Activated T-cell treated with anti-CD3 and anti-CD28 coated beads, Interleukin-2, amount 50 U/mL, for 24 hours (primary cell): ENCODE measurements around the gene NOP14.
"Not testable (repeated sequence)": the region's sequence is repeated elsewhere in the genome, so short reads cannot be mapped to it uniquely, and the experiment has no call there.

ENCODE experiments used
- DNase-seq: peaks from one replicate; pipeline ENCODE4 v3.0.0-alpha.2; 2020
- H3K27ac Mint-ChIP-seq: 2 replicates; pipeline ENCODE4 v1.8.0; 2020; ENCODE audit warnings: mild to moderate bottlenecking, mixed read lengths
- H3K27me3 Mint-ChIP-seq: 2 replicates; pipeline ENCODE4 v1.8.0; 2020; ENCODE audit warnings: mixed read lengths
- H3K36me3 Mint-ChIP-seq: 2 replicates; pipeline ENCODE4 v1.8.0; 2020; ENCODE audit warnings: low read depth, mixed read lengths
- H3K4me1 Mint-ChIP-seq: 2 replicates; pipeline ENCODE4 v1.8.0; 2020; ENCODE audit warnings: low read depth, mixed read lengths
- H3K4me3 Mint-ChIP-seq: 2 replicates; pipeline ENCODE4 v1.8.0; 2020; ENCODE audit warnings: mild to moderate bottlenecking, moderate library complexity, mixed read lengths
- H3K9me3 Mint-ChIP-seq: 2 replicates; pipeline ENCODE4 v1.8.0; 2020; ENCODE audit warnings: mixed read lengths

NOP14 gene

DNA sequence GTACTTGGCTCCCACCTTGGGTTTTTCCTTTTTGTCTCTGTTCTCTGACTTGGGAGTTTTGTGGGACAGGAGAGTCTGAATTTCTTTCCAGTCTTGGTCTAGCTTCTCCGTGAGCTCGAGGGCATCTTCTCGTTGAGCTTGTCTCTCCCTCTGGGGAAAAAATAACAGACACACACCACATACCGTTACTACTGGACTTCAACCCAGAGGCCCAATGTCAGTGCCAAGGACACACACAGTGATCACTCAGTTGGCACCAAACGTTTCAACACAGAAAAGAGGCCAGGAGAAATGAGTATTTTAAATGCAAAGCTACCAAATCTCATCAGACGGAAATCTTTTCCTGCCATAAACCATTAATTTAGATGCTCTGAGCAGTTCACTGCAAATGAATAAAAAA is 9.7 kb downstream of the NOP14 start:
- Mint-ChIP-seq H3K4me3 (peak overlapping the region; percentile 75), H3K27me3 (no peaks in the 10 kb centered on the region), H3K27ac (peak overlapping the region; percentile 96), H3K4me1 (peaks cover 66% of the 10 kb centered on the region), H3K9me3 (no peaks in the 10 kb centered on the region), H3K36me3 (peaks cover 96% of the 10 kb centered on the region)
- no peak for DNase-seq

DNA sequence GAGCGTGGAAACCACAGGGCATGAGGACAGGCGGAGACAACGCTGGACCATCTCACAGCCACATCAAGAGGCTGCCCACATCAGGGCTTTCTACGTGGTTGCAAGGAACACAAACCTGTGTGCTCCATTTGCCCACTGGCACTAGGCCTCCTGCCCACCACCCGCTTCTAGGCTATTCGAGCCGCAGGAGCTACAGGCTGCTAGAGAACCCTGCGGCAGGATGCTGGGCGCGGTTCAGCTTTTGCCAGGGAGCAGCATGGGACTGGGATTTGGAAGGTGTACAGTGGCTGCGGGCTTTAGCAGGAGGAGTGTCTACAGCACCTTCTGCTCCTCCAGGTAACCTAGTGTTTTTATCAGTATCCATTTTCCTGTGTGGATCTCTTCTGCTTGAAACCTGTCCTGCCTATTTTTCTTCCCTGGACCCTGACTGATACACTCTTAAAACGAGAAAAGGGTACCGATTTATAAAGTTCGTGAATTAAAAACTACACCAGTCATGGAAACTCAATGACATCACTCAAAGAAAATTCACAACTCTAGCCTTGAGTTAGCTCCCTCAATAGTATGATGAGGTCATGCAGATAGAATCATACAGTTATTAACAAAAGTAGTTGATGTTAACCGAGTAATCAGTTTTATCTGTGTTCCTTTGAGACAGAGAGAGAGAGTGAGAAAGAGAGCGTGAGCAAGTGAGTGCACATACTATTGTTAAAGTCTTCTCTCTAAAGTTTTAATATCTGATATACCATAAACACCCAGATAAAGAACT is 12.8 kb downstream of the NOP14 start:
- Mint-ChIP-seq H3K4me1 (peaks cover 41% of the 10 kb centered on the region), H3K4me3 (no peak overlapping the region), H3K27ac (peak overlapping the region; percentile 89), H3K9me3 (no peaks in the 10 kb centered on the region), H3K36me3 (peaks cover 95% of the 10 kb centered on the region), H3K27me3 (no peaks in the 10 kb centered on the region)
- peak; percentile 20 for DNase-seq

DNA sequence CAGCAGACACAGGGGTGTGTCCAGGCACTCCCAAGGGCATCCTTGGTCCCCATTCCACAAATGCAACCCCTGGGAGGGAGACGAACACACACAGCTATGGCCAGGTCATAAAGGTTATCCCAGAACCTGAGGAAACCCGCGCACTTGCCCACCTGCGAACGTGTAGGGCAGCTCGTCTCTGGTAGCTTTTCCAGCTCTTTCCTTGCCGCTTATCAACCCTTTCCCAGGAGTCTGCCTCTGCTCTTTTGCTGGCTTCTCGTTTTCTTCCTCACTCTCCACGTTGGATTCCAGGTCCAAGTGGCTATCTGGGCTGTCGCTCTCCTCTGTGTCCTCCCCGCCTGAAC is 13.5 kb downstream of the NOP14 start:
- no peaks in the 10 kb centered on the region for H3K27me3 Mint-ChIP-seq

DNA sequence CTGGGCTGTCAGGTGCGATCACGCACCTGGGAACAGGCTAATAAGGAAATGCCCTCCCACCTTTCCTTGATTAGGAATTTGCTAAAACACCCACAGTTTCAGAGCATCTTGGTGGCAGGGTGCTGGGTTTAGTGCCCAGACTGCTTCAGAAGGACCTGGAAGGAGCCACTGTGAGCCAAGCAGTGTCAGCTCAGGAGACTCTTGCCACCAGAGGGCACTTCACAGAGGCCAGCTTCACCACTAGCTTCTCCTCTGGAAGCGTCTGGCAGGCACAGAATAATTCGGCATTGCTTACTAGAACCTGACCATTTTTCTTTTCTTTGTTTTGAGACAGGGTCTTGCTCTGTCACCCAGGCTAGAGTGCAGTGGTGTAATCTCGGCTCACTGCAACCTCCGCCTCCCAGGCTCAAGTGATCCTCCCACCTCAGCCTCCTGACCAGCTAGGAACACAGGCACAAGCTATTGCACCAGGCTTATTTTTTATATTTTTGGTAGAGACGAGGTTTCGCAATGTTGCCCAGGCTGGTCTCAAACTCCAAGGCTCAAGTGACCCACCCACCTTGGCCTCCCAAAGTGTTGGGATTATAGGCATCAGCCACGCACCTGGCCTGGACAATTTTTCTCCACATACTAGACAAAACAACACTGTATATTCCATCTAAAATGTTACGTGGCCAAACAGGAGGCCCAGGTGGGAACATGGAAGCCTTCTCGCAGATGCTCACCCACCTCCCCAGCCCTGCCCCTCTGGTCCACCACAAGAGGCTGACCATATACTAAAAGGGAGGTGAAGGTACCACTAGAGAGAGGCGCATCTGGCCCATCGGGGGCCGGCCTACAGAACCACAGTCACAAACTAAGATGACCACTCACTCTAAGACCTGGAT is 14.1 kb downstream of the NOP14 start:
- peaks cover 98% of the 10 kb centered on the region for H3K36me3 Mint-ChIP-seq
- H3K4me1 Mint-ChIP-seq = peaks cover 42% of the 10 kb centered on the region
- peak overlapping the region; percentile 89 for H3K27ac Mint-ChIP-seq
- DNase-seq = no peak
- no peaks in the 10 kb centered on the region for H3K9me3 Mint-ChIP-seq
- H3K4me3 Mint-ChIP-seq = no peak overlapping the region
- H3K27me3 Mint-ChIP-seq = no peaks in the 10 kb centered on the region

More for the DNA sequence above, 13.5 kb downstream of the NOP14 start:
- no peak for DNase-seq
- Mint-ChIP-seq H3K4me3 (no peak overlapping the region), H3K36me3 (peaks cover 98% of the 10 kb centered on the region), H3K27ac (peak overlapping the region; percentile 89), H3K4me1 (peaks cover 43% of the 10 kb centered on the region), H3K9me3 (no peaks in the 10 kb centered on the region)

DNA sequence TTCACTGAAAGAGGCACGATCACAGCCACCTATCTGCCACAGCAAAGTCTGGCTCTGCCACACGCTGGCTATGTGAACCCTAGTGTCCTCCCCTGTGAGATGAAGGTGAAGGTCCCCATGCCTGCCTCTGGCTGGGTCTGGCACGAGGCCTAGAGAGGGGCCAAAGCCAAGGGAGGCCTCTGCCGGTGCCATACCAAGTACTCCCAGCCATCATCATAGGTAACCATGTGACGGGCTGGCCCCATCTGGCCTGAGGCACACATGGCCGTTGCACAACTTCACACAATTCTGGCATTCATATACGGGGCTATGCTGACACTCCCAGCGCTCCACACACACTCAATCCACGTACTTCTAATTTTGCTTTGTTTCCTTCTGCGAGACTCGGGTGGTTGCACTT is 15.3 kb downstream of the NOP14 start:
- DNase-seq = no peak
- no peaks in the 10 kb centered on the region for H3K9me3 Mint-ChIP-seq
- peak overlapping the region; percentile 37 for H3K27ac Mint-ChIP-seq
- no peaks in the 10 kb centered on the region for H3K27me3 Mint-ChIP-seq
- H3K4me1 Mint-ChIP-seq = peaks cover 34% of the 10 kb centered on the region
- peaks cover 98% of the 10 kb centered on the region for H3K36me3 Mint-ChIP-seq
- H3K4me3 Mint-ChIP-seq = no peak overlapping the region

GRCh38 chr4:2946812-2947600 is 16.2 kb downstream of the NOP14 start:
- H3K27ac Mint-ChIP-seq = peak overlapping the region; percentile 20
- no peaks in the 10 kb centered on the region for H3K27me3 Mint-ChIP-seq
- no peak for DNase-seq
- H3K4me3 Mint-ChIP-seq = no peak overlapping the region
- H3K36me3 Mint-ChIP-seq = peaks cover 98% of the 10 kb centered on the region
- peaks cover 37% of the 10 kb centered on the region for H3K4me1 Mint-ChIP-seq
- H3K9me3 Mint-ChIP-seq = no peaks in the 10 kb centered on the region

- not testable (repeated sequence) for H3K9me3 Mint-ChIP-seq, H3K4me3 Mint-ChIP-seq, H3K27me3 Mint-ChIP-seq, DNase-seq
- peak overlapping the region; percentile 86 for H3K27ac Mint-ChIP-seq
- H3K4me1 Mint-ChIP-seq = peaks cover 36% of the 10 kb centered on the region
- peaks cover 99% of the 10 kb centered on the region for H3K36me3 Mint-ChIP-seq
Observed at GRCh38 chr4:2945619-2946604, 17.3 kb downstream of the NOP14 start.

- DNase-seq = peak; percentile 26
- Mint-ChIP-seq H3K27ac (peak overlapping the region; percentile 86), H3K4me1 (peaks cover 44% of the 10 kb centered on the region), H3K9me3 (no peaks in the 10 kb centered on the region), H3K27me3 (no peaks in the 10 kb centered on the region), H3K4me3 (no peak overlapping the region), H3K36me3 (peaks cover 99% of the 10 kb centered on the region)
Observed at GRCh38 chr4:2944586-2945526, 18.4 kb downstream of the NOP14 start.

DNA sequence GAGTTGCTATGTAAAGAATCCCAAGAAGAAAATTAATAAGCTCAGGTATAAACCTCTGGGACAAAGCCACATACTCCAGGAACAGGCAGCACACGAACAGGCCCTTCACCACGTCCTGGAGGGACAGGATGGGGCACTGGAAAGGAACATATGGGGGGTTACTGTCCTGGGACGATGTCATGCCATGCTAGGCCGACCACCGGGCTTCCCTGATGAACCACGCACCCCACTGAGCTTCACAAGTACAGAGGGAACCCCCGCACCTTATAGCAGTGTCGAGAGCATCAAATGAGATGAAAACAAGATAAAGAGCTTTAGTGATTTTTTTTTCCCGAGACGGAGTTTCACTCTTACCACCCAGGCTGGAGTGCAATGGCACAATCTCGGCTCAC is 19.1 kb downstream of the NOP14 start:
- Mint-ChIP-seq H3K27me3 (no peaks in the 10 kb centered on the region), H3K36me3 (peaks cover 99% of the 10 kb centered on the region), H3K9me3 (no peaks in the 10 kb centered on the region), H3K4me1 (peaks cover 52% of the 10 kb centered on the region), H3K4me3 (no peak overlapping the region), H3K27ac (peak overlapping the region; percentile 86)
- peak; percentile 28 for DNase-seq

DNA sequence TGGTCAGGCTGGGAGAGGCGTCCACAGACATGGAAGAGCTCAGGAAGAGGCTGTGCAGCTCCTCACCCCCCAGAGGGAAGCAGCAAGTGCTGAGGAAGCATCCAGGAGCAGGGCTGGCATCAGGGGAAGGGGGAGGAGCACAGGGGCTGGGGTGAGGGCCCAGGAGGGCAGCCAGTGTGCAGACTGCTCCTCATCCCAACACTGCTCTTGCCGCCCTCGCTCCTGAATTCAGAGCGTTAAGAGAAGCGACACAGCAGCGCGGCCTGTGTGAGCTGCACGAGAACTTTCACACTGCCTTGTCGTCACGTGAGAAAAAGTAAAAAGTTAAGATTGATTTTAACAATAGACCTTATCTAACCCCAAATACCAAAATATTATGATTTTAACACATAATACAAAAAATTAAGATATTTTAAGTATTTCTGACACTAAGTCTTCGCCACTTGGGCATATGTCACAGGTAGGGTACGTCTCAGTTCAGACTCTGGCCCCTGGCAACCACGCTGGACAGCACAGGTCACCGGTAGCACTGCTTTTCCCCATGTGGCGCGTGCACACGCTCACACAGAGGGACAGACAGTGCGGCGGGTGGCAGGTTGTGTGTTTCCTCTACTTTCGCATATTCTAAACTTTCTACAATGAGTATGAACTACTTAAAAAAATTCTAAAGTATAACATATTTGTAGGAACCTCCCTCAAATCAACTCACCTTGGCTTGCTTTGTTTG is 19.7 kb downstream of the NOP14 start:
- no peaks in the 10 kb centered on the region for H3K27me3 Mint-ChIP-seq
- H3K4me3 Mint-ChIP-seq = no peak overlapping the region
- peak; percentile 29 for DNase-seq
- no peaks in the 10 kb centered on the region for H3K9me3 Mint-ChIP-seq
- peak overlapping the region; percentile 91 for H3K27ac Mint-ChIP-seq
- peaks cover 56% of the 10 kb centered on the region for H3K4me1 Mint-ChIP-seq
- H3K36me3 Mint-ChIP-seq = peaks cover 99% of the 10 kb centered on the region

DNA sequence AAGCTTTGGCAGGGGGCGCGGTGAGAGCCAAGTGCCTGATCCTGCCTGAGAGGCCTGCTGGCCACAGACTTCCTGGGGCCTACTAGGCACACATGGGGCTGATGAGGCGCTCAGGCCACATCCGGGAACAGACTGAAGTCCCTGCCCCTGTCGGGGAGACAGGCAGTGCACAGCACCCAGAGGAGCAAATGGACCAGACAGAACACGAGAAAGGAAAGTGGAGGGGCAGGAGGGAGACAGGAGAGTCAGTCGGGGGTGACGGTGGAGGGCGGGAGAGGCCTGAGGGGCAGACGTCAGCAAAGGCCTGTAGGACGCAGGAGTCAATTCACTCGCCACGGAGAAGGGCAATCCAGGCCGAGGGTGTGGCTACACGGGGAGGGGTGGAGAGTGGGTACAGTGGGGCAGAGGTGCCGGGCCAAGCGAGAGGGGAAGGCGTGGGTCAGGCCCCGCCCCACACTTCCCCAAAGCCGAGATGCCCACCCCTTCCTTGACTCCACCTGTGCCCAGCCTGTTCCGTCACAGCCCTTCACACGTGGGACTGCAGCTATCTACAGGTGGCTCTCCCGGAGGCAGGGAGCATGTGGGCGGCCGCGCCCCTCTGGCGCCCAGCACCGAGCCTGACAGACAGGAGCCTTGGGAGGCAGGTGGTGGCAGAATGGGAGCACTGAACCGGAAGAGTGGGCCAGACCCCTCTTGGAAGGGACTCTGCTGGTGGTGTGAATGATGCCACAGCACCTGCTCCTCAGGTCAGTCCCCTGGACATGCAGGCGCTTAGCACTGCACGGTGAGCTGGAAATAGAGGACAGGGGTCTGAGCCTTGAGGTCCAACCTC is 20.5 kb downstream of the NOP14 start:
- no peak overlapping the region for H3K4me3 Mint-ChIP-seq
- H3K27ac Mint-ChIP-seq = peak overlapping the region; percentile 91

More for the DNA sequence above, 20.5 kb downstream of the NOP14 start:
- peaks cover 62% of the 10 kb centered on the region for H3K4me1 Mint-ChIP-seq
- no peaks in the 10 kb centered on the region for H3K27me3 Mint-ChIP-seq
- H3K9me3 Mint-ChIP-seq = no peaks in the 10 kb centered on the region
- peak; percentile 52 for DNase-seq
- H3K36me3 Mint-ChIP-seq = peaks cover 99% of the 10 kb centered on the region
